ENCODE data around the gene ALPK3. TPM values are rescaled to one million over a fixed set of nuclear protein-coding genes. Genes with fewer than 3 reads are reported as not detected.

Gene ALPK3
- total and polyA plus RNA-seq, 2 experiments from 2014 or later, result 3.7 to 29.7 TPM

DNA sequence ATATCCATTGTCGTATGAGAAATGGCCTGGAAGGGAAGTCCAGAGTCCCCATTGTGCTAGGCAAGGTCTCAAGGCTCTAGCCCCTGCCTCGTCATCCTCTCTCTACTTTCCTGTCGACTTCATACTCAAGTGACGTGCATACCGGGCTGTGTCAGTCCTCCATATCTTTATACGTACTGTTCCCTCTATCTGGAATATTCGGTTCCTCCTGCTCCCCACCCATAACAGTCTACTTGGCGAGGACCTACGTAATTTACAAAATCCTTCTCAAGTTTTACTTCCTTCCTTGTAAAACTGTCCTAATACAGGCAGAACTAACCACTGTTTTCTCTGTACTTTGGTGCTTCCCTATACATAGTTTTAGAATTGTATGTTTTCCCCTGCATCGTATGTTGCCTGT is 2.2 kb upstream of the ALPK3 start:
- peaks cover 14% of the 10 kb centered on the region for H3K4me1 ChIP-seq (ENCODE audit: insufficient read depth)
- Mint-ChIP-seq H3K27ac (no peak overlapping the region), H3K36me3 (ENCODE audit: low read depth) (no peaks in the 10 kb centered on the region; the same call in 2 of the 3 replicates), H3K27me3 (ENCODE audit: insufficient read depth, low read depth, poor library complexity) (peaks cover 10% of the 10 kb centered on the region), H3K4me3 (no peak overlapping the region), H3K9me3 (no peaks in the 10 kb centered on the region), H3K4me1 (peaks cover 20% of the 10 kb centered on the region)
- 0 out of 2 replicates have a peak, but pooled peaks cover 3% of the 10 kb centered on the region for H3K9me2 ChIP-seq (ENCODE audit: insufficient read depth)
- H3K79me2 ChIP-seq (replicated peaks; ENCODE audit: insufficient read depth), result peaks cover 13% of the 10 kb centered on the region
- no peak for DNase-seq (ENCODE audit: low spot score)
- H4K20me1 ChIP-seq (replicated peaks; ENCODE audit: insufficient read depth), result no peaks in the 10 kb centered on the region; the same call in 1 of the 2 replicates
- TF ChIP-seq EZH2 (IDR thresholded peaks at IDR 0.05; ENCODE audit: low read depth, unreplicated experiment) (no peak), ZNF331 (CRISPR knock-in tag; IDR thresholded peaks at IDR 0.05; ENCODE audit: low read depth) (no peak), STAT1 (IDR thresholded peaks at IDR 0.05; ENCODE audit: unreplicated experiment) (no peak), POLR2AphosphoS5 (IDR thresholded peaks at IDR 0.05; ENCODE audit: low read depth) (no peak), EZH2phosphoT487 (IDR thresholded peaks at IDR 0.05; ENCODE audit: unreplicated experiment) (no peak), JUNB (IDR thresholded peaks at IDR 0.05; ENCODE audit: unreplicated experiment) (no peak), ZNF114 (CRISPR knock-in tag; IDR thresholded peaks at IDR 0.05) (no peak), NANOG (IDR thresholded peaks at IDR 0.05; ENCODE audit: borderline replicate concordance) (no peak), CREB1 (CRISPR knock-in tag; IDR thresholded peaks at IDR 0.05; ENCODE audit: low read depth) (no peak)
- TF ChIP-seq, protein P1, sequence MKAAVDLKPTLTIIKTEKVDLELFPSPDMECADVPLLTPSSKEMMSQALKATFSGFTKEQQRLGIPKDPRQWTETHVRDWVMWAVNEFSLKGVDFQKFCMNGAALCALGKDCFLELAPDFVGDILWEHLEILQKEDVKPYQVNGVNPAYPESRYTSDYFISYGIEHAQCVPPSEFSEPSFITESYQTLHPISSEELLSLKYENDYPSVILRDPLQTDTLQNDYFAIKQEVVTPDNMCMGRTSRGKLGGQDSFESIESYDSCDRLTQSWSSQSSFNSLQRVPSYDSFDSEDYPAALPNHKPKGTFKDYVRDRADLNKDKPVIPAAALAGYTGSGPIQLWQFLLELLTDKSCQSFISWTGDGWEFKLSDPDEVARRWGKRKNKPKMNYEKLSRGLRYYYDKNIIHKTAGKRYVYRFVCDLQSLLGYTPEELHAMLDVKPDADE (IDR thresholded peaks at IDR 0.05), result no peak
- TF ChIP-seq, protein P2, sequence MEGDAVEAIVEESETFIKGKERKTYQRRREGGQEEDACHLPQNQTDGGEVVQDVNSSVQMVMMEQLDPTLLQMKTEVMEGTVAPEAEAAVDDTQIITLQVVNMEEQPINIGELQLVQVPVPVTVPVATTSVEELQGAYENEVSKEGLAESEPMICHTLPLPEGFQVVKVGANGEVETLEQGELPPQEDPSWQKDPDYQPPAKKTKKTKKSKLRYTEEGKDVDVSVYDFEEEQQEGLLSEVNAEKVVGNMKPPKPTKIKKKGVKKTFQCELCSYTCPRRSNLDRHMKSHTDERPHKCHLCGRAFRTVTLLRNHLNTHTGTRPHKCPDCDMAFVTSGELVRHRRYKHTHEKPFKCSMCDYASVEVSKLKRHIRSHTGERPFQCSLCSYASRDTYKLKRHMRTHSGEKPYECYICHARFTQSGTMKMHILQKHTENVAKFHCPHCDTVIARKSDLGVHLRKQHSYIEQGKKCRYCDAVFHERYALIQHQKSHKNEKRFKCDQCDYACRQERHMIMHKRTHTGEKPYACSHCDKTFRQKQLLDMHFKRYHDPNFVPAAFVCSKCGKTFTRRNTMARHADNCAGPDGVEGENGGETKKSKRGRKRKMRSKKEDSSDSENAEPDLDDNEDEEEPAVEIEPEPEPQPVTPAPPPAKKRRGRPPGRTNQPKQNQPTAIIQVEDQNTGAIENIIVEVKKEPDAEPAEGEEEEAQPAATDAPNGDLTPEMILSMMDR (conservative IDR thresholded peaks at IDR 0.05; ENCODE audit: low read depth in 2 of 2), result no peak
- TF ChIP-seq, protein P3, sequence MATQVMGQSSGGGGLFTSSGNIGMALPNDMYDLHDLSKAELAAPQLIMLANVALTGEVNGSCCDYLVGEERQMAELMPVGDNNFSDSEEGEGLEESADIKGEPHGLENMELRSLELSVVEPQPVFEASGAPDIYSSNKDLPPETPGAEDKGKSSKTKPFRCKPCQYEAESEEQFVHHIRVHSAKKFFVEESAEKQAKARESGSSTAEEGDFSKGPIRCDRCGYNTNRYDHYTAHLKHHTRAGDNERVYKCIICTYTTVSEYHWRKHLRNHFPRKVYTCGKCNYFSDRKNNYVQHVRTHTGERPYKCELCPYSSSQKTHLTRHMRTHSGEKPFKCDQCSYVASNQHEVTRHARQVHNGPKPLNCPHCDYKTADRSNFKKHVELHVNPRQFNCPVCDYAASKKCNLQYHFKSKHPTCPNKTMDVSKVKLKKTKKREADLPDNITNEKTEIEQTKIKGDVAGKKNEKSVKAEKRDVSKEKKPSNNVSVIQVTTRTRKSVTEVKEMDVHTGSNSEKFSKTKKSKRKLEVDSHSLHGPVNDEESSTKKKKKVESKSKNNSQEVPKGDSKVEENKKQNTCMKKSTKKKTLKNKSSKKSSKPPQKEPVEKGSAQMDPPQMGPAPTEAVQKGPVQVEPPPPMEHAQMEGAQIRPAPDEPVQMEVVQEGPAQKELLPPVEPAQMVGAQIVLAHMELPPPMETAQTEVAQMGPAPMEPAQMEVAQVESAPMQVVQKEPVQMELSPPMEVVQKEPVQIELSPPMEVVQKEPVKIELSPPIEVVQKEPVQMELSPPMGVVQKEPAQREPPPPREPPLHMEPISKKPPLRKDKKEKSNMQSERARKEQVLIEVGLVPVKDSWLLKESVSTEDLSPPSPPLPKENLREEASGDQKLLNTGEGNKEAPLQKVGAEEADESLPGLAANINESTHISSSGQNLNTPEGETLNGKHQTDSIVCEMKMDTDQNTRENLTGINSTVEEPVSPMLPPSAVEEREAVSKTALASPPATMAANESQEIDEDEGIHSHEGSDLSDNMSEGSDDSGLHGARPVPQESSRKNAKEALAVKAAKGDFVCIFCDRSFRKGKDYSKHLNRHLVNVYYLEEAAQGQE (IDR thresholded peaks at IDR 0.05; ENCODE audit: unreplicated experiment), result no peak
- TF ChIP-seq, protein P4, sequence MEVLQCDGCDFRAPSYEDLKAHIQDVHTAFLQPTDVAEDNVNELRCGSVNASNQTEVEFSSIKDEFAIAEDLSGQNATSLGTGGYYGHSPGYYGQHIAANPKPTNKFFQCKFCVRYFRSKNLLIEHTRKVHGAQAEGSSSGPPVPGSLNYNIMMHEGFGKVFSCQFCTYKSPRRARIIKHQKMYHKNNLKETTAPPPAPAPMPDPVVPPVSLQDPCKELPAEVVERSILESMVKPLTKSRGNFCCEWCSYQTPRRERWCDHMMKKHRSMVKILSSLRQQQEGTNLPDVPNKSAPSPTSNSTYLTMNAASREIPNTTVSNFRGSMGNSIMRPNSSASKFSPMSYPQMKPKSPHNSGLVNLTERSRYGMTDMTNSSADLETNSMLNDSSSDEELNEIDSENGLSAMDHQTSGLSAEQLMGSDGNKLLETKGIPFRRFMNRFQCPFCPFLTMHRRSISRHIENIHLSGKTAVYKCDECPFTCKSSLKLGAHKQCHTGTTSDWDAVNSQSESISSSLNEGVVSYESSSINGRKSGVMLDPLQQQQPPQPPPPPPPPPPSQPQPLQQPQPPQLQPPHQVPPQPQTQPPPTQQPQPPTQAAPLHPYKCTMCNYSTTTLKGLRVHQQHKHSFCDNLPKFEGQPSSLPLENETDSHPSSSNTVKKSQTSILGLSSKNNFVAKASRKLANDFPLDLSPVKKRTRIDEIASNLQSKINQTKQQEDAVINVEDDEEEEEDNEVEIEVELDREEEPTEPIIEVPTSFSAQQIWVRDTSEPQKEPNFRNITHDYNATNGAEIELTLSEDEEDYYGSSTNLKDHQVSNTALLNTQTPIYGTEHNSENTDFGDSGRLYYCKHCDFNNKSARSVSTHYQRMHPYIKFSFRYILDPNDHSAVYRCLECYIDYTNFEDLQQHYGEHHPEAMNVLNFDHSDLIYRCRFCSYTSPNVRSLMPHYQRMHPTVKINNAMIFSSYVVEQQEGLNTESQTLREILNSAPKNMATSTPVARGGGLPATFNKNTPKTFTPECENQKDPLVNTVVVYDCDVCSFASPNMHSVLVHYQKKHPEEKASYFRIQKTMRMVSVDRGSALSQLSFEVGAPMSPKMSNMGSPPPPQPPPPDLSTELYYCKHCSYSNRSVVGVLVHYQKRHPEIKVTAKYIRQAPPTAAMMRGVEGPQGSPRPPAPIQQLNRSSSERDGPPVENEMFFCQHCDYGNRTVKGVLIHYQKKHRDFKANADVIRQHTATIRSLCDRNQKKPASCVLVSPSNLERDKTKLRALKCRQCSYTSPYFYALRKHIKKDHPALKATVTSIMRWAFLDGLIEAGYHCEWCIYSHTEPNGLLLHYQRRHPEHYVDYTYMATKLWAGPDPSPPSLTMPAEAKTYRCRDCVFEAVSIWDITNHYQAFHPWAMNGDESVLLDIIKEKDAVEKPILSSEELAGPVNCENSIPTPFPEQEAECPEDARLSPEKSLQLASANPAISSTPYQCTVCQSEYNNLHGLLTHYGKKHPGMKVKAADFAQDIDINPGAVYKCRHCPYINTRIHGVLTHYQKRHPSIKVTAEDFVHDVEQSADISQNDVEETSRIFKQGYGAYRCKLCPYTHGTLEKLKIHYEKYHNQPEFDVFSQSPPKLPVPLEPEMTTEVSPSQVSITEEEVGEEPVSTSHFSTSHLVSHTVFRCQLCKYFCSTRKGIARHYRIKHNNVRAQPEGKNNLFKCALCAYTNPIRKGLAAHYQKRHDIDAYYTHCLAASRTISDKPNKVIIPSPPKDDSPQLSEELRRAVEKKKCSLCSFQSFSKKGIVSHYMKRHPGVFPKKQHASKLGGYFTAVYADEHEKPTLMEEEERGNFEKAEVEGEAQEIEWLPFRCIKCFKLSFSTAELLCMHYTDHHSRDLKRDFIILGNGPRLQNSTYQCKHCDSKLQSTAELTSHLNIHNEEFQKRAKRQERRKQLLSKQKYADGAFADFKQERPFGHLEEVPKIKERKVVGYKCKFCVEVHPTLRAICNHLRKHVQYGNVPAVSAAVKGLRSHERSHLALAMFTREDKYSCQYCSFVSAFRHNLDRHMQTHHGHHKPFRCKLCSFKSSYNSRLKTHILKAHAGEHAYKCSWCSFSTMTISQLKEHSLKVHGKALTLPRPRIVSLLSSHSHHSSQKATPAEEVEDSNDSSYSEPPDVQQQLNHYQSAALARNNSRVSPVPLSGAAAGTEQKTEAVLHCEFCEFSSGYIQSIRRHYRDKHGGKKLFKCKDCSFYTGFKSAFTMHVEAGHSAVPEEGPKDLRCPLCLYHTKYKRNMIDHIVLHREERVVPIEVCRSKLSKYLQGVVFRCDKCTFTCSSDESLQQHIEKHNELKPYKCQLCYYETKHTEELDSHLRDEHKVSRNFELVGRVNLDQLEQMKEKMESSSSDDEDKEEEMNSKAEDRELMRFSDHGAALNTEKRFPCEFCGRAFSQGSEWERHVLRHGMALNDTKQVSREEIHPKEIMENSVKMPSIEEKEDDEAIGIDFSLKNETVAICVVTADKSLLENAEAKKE (CRISPR knock-in tag; IDR thresholded peaks at IDR 0.05), result no peak
- ATAC-seq, result no peak
- H3F3A ChIP-seq (replicated peaks; ENCODE audit: low read depth), result 0 out of 2 replicates have a peak, but pooled peaks cover 5% of the 10 kb centered on the region
- peaks cover 5% of the 10 kb centered on the region; the same call in 1 of the 2 replicates for H3K27me3 ChIP-seq (ENCODE audit: insufficient read depth)
- H3K36me3 ChIP-seq (ENCODE audit: insufficient read depth), result no peaks in the 10 kb centered on the region
- no peak overlapping the region for H2AFZ ChIP-seq
- H3K27ac ChIP-seq (ENCODE audit: low read depth), result no peak overlapping the region
- H3K4me2 ChIP-seq, result no peak overlapping the region
- H3K4me3 ChIP-seq, result no peak overlapping the region

Data from GM23338 (cell line).